PC-3 (cell line): Measurements from ENCODE around the gene GRB10. TPM values are rescaled to one million over a fixed set of nuclear protein-coding genes. Genes with fewer than 3 reads are reported as not detected.

Source experiments
- ATAC-seq: fragments of 200-7000 bp; cut with Tn5 transposase; 2 replicates; pipeline ENCODE4 v1.9.1; 2020; ENCODE audit warnings: mild to moderate bottlenecking, moderate library complexity
- BruUV-seq: library from RNA; stranded (reverse); fragments of 400-500 nt; replicated peaks from 2 replicates; lab custom pipeline; 2021; lab: Mats Ljungman, UMichigan
- CTCF ChIA-PET: fragments of 300-600 bp; sonication (Branson Sonifier 250); formaldehyde crosslinking; loops from one replicate; lab custom pipeline; 2022; ENCODE audit warnings: antibody characterized with exemption; lab: Charles Lee
- POLR2A ChIA-PET: fragments of 300-600 bp; sonication (Branson Sonifier 250); formaldehyde crosslinking; loops from one replicate; lab custom pipeline; 2022; ENCODE audit warnings: antibody characterized with exemption; ENCODE audit not compliant: unreplicated experiment; lab: Charles Lee
- DNase-seq: peaks from one replicate; pipeline ENCODE4 v3.0.0-alpha.2; 2015
- H2AFZ ChIP-seq: fragments of 300-600 bp; sonication (generic); 2 replicates; pipeline ENCODE4 v1.6.0; 2016; ENCODE audit warnings: antibody characterized with exemption, low read length
- H3F3A ChIP-seq: fragments of 300-600 bp; sonication (generic); one replicate; pipeline ENCODE4 v1.6.0; 2017; ENCODE audit warnings: antibody characterized with exemption, low read length, control low read depth, mild to moderate bottlenecking; ENCODE audit not compliant: unreplicated experiment
- H3K27ac ChIP-seq: fragments of 300-600 bp; sonication (generic); 2 replicates; pipeline ENCODE4 v1.5.1; 2016; ENCODE audit warnings: mild to moderate bottlenecking, low read length
- H3K27me3 ChIP-seq: fragments of 300-600 bp; sonication (generic); 2 replicates; pipeline ENCODE4 v1.6.1; 2016; ENCODE audit warnings: low read length, mixed read lengths
- H3K36me3 ChIP-seq: fragments of 300-600 bp; sonication (generic); 2 replicates; pipeline ENCODE4 v1.6.1; 2016; ENCODE audit warnings: low read depth, mixed run types, low read length, mixed read lengths
- H3K4me1 ChIP-seq: fragments of 300-600 bp; sonication (generic); 2 replicates; pipeline ENCODE4 v1.5.1; 2016; ENCODE audit warnings: low read length; ENCODE audit not compliant: insufficient read depth
- H3K4me2 ChIP-seq: fragments of 300-600 bp; sonication (generic); 2 replicates; pipeline ENCODE4 v1.6.0; 2016; ENCODE audit warnings: low read length
- H3K4me3 ChIP-seq: fragments of 300-600 bp; sonication (generic); 2 replicates; pipeline ENCODE4 v1.5.1; 2016; ENCODE audit warnings: mild to moderate bottlenecking, low read length, mixed read lengths
- H3K79me2 ChIP-seq: fragments of 300-600 bp; sonication (generic); 2 replicates; pipeline ENCODE4 v1.6.1; 2017; ENCODE audit warnings: low read length, mixed read lengths
- H3K9ac ChIP-seq: fragments of 300-600 bp; sonication (generic); 2 replicates; pipeline ENCODE4 v1.6.0; 2016; ENCODE audit warnings: mild to moderate bottlenecking, low read length
- H3K9me2 ChIP-seq: fragments of 300-600 bp; sonication (generic); replicated peaks from 2 replicates; pipeline ENCODE4 v1.6.1; 2016; ENCODE audit warnings: mixed run types, low read length, mixed read lengths
- H3K9me3 ChIP-seq: fragments of 300-600 bp; sonication (generic); 2 replicates; pipeline ENCODE4 v1.6.1; 2016; ENCODE audit warnings: low read length, mixed read lengths
- H4K20me1 ChIP-seq: fragments of 300-600 bp; sonication (generic); 2 replicates; pipeline ENCODE4 v1.6.1; 2016; ENCODE audit warnings: low read length, mixed read lengths
- EZH2 ChIP-seq: fragments of 300-600 bp; sonication (generic); IDR thresholded peaks from one replicate; pipeline ENCODE4 v1.6.1; 2017; ENCODE audit warnings: antibody characterized with exemption, mild to moderate bottlenecking, low read length; ENCODE audit not compliant: unreplicated experiment
- EZH2phosphoT487 ChIP-seq: fragments of 300-600 bp; sonication (generic); IDR thresholded peaks from 2 replicates; pipeline ENCODE4 v1.6.1; 2018; ENCODE audit warnings: mild to moderate bottlenecking, antibody characterized with exemption, low read length, borderline replicate concordance
- intact Hi-C: fragments of 100-400 bp; cut with micrococcal nuclease; formaldehyde crosslinking; loops from 2 replicates; pipeline ENCODE4 v1.9.0; 2023
- total RNA-seq: library from RNA; depleted of rRNA; stranded (reverse); fragments of >200 nt; gene quantifications from 2 replicates; pipeline ENCODE4 v1.2.3, GENCODE V29; 2014
- TF ChIP-seq, protein P1 (sequence below): fragments of 300-600 bp; sonication (generic); conservative IDR thresholded peaks from 2 replicates; pipeline ENCODE4 v1.5.1; 2017; ENCODE audit warnings: antibody characterized with exemption, low read depth, mild to moderate bottlenecking, low read length

Gene GRB10
- total RNA-seq, 1 experiment from 2014 or later, result 61.3 TPM

DNA sequence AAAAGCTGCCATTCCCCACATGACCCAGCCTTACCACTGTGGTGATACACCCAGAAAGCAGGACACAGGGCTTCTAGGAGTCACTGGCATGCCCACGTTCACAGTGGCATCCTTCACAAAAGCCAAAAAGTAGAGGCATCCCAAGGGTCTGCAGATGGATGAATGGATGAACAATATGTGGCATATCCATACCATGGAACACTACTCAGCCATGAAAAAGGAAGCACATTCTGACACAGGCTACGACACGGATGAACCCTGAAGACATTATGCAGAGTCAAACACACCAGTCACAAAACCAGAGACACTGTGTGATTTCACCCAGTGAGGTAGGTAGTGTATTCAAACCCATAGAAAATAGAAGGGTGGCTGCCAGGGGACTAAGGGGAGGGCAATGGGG, 112.8 kb downstream of the GRB10 start:
- Histone ChIP-seq H3K9me3 (no peaks in the 10 kb centered on the region), H2AFZ (no peak overlapping the region), H4K20me1 (0 out of 2 replicates have a peak, but pooled peaks cover 2% of the 10 kb centered on the region), H3F3A (no peaks in the 10 kb centered on the region), H3K27me3 (no peaks in the 10 kb centered on the region), H3K4me1 (peaks cover 11% of the 10 kb centered on the region), H3K27ac (no peak overlapping the region), H3K4me2 (no peak overlapping the region), H3K79me2 (no peaks in the 10 kb centered on the region; the same call in 1 of the 2 replicates), H3K36me3 (peaks cover 15% of the 10 kb centered on the region), H3K9me2 (no peaks in the 10 kb centered on the region), H3K9ac (no peak overlapping the region), H3K4me3 (no peak overlapping the region)
- POLR2A ChIA-PET, result no interaction called here
- DNase-seq, result no peak
- no TSS peak for BruUV-seq
- no peak for ATAC-seq
- intact Hi-C loops, result no loop called here
- CTCF ChIA-PET, result no interaction called here
- no peak for TF ChIP-seq EZH2
- TF ChIP-seq EZH2phosphoT487, result no peak
- TF ChIP-seq, protein P1, sequence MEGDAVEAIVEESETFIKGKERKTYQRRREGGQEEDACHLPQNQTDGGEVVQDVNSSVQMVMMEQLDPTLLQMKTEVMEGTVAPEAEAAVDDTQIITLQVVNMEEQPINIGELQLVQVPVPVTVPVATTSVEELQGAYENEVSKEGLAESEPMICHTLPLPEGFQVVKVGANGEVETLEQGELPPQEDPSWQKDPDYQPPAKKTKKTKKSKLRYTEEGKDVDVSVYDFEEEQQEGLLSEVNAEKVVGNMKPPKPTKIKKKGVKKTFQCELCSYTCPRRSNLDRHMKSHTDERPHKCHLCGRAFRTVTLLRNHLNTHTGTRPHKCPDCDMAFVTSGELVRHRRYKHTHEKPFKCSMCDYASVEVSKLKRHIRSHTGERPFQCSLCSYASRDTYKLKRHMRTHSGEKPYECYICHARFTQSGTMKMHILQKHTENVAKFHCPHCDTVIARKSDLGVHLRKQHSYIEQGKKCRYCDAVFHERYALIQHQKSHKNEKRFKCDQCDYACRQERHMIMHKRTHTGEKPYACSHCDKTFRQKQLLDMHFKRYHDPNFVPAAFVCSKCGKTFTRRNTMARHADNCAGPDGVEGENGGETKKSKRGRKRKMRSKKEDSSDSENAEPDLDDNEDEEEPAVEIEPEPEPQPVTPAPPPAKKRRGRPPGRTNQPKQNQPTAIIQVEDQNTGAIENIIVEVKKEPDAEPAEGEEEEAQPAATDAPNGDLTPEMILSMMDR, result no peak

DNA sequence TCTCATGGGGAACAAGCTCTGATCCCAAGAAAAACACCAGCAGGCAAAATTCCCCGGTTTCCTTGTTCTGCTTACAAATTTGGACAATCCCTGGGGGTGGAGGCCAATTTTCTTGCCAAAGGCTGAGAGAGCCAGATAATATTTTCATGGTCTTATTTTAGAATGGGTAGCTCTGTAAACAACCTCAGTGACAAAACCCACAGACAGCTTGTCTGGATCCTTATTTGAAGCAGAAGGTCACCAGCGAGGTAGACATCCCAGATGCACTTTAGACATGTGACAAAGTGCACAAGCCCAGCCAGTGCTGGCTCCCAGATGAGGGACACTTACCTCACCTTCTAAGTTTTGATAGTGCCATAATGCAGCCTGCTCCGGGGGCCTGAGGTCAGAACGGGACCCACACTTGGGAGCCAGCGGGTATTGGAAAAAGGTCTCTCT, 114.9 kb downstream of the GRB10 start:
- H3K9me3 ChIP-seq, result no peaks in the 10 kb centered on the region
- CTCF ChIA-PET, result interaction anchor here (0.7 kb wide), 1 partner anchor 560 kb away, joined by 4 read pairs; no protein-coding TSS in a partner anchor
- peaks cover 6% of the 10 kb centered on the region; the same call in 1 of the 2 replicates for H3K79me2 ChIP-seq
- DNase-seq, result no peak
- no peak overlapping the region for H3K4me2 ChIP-seq
- H3K4me1 ChIP-seq, result peaks cover 23% of the 10 kb centered on the region
- BruUV-seq, result no TSS peak
- H3K9me2 ChIP-seq, result no peaks in the 10 kb centered on the region
- no peaks in the 10 kb centered on the region for H3F3A ChIP-seq
- no peak overlapping the region for H2AFZ ChIP-seq
- ATAC-seq, result no peak
- no peak overlapping the region for H3K9ac ChIP-seq
- POLR2A ChIA-PET, result no interaction called here
- peaks cover 22% of the 10 kb centered on the region for H3K36me3 ChIP-seq
- TF ChIP-seq, protein P1, result no peak
- TF ChIP-seq EZH2phosphoT487 (no peak), EZH2 (no peak)
- no peak overlapping the region for H3K4me3 ChIP-seq
- intact Hi-C loops, result no loop called here
- H4K20me1 ChIP-seq, result peaks cover 5% of the 10 kb centered on the region; the same call in 1 of the 2 replicates
- no peak overlapping the region for H3K27ac ChIP-seq
- no peaks in the 10 kb centered on the region for H3K27me3 ChIP-seq

- no peak overlapping the region for H3K9ac ChIP-seq
- peaks cover 5% of the 10 kb centered on the region; the same call in 1 of the 2 replicates for H4K20me1 ChIP-seq
- no peak overlapping the region for H3K4me3 ChIP-seq
- no peak for TF ChIP-seq EZH2phosphoT487
- no peaks in the 10 kb centered on the region for H3K27me3 ChIP-seq
- H3K4me1 ChIP-seq, result peaks cover 23% of the 10 kb centered on the region
- H3K27ac ChIP-seq, result no peak overlapping the region
- H3K4me2 ChIP-seq, result no peak overlapping the region
- H3F3A ChIP-seq, result no peaks in the 10 kb centered on the region
- DNase-seq (no peak), ATAC-seq (no peak)
- ChIA-PET POLR2A (no interaction called here), CTCF (interaction anchor here (0.7 kb wide), 1 partner anchor 560 kb away, joined by 4 read pairs; no protein-coding TSS in a partner anchor)
- BruUV-seq, result no TSS peak
- peaks cover 22% of the 10 kb centered on the region for H3K36me3 ChIP-seq
- intact Hi-C loops, result no loop called here
- H2AFZ ChIP-seq, result no peak overlapping the region
- H3K79me2 ChIP-seq, result peaks cover 6% of the 10 kb centered on the region; the same call in 1 of the 2 replicates
- no peaks in the 10 kb centered on the region for H3K9me2 ChIP-seq
- H3K9me3 ChIP-seq, result no peaks in the 10 kb centered on the region
These were observed 115.4 kb downstream of the GRB10 start for GRCh38 chr7:50667338-50667737.
